HL-60 (cell line): Measurements from ENCODE around the gene CHI3L1.

Source experiments
- DNase-seq, 2 experiments: peaks; one replicate each; pipeline ENCODE4 v3.0.0-alpha.2; 2010 to 2020; ENCODE audit warnings: low read depth in 1 of 2, low spot score in 1 of 2
- H3K27ac ChIP-seq: fragments of 250-450 bp; sonication (Bioruptor Pico); replicated peaks from 2 replicates; pipeline ENCODE4 v1.5.1; 2020; ENCODE audit warnings: mild to moderate bottlenecking, moderate library complexity
- H3K27me3 ChIP-seq: fragments of 250-450 bp; sonication (Bioruptor Pico); 2 replicates; pipeline ENCODE4 v1.5.1; 2021; ENCODE audit warnings: mild to moderate bottlenecking, moderate library complexity; ENCODE audit not compliant: insufficient read depth, poor library complexity, severe bottlenecking
- H3K4me3 ChIP-seq: replicated peaks from 2 replicates; pipeline ENCODE4 v1.5.1; 2011; ENCODE audit warnings: mild to moderate bottlenecking, control low read depth, low read length; ENCODE audit not compliant: insufficient read depth
- CTCF ChIP-seq: IDR thresholded peaks from one replicate; pipeline ENCODE4 v1.5.1; 2011; ENCODE audit warnings: low read length, control low read depth, inconsistent platforms; ENCODE audit not compliant: insufficient read depth
- GABPA ChIP-seq: IDR thresholded peaks from 2 replicates; pipeline ENCODE4 v1.6.1; 2012; ENCODE audit warnings: low read depth
- POLR2AphosphoS5 ChIP-seq: IDR thresholded peaks from 2 replicates; pipeline ENCODE4 v1.6.1; 2012; ENCODE audit warnings: low read depth
- REST ChIP-seq: IDR thresholded peaks from 2 replicates; pipeline ENCODE4 v1.6.1; 2012; ENCODE audit warnings: low read depth; ENCODE audit not compliant: insufficient replicate concordance
- SPI1 ChIP-seq: IDR thresholded peaks from 2 replicates; pipeline ENCODE4 v1.6.1; 2012; ENCODE audit warnings: low read depth, mild to moderate bottlenecking, borderline replicate concordance

CHI3L1 gene

GRCh38 chr1:203153989-203154821 lies 32.3 kb downstream of the CHI3L1 start:
- Histone ChIP-seq H3K4me3 (no peak overlapping the region), H3K27me3 (no peaks in the 10 kb centered on the region), H3K27ac (no peak overlapping the region)
- TF ChIP-seq SPI1 (no peak), POLR2AphosphoS5 (no peak), GABPA (no peak), REST (no peak), CTCF (no peak)
- DNase-seq = no peak

GRCh38 chr1:203153051-203153988 lies 33.2 kb downstream of the CHI3L1 start:
- no peaks in the 10 kb centered on the region for H3K27me3 ChIP-seq
- no peak overlapping the region for H3K4me3 ChIP-seq
- H3K27ac ChIP-seq = no peak overlapping the region
- TF ChIP-seq POLR2AphosphoS5 (no peak), SPI1 (no peak), REST (no peak), GABPA (no peak), CTCF (no peak)
- DNase-seq = no peak

GRCh38 chr1:203152158-203153034 lies 34.1 kb downstream of the CHI3L1 start:
- Histone ChIP-seq H3K4me3 (no peak overlapping the region), H3K27ac (no peak overlapping the region), H3K27me3 (no peaks in the 10 kb centered on the region)
- no peak for DNase-seq
- TF ChIP-seq REST (no peak), GABPA (no peak), CTCF (no peak), POLR2AphosphoS5 (no peak), SPI1 (no peak)
